ENCODE measurements around the gene NFKBIL1.
"Not testable (repeated sequence)": the region's sequence is repeated elsewhere in the genome, so short reads cannot be mapped to it uniquely, and the experiment has no call there.

The NFKBIL1 gene

DNA sequence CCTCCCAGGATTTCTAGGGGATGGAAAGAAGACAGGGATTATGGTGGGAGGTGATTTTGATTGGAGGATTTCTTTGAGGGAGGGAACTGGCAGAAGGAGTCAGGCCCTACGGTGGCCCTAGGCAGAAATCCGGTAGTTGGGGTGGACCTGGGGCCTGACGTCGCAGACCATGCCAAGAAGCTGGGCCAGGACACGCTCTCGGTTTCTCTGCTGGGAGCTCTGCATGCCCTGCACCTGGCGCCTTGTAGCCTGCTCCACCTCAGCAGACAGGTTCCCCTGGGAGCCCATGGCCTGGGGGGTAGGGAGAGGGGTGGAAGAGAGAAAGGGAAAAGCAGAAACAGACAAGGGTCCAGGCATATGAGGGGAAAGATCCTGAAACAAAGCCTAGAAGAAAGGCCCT lies 2.1 kb upstream of the NFKBIL1 start:
- H3K27ac Mint-ChIP-seq: no peak overlapping the region
- H3K36me3 Mint-ChIP-seq (ENCODE audit: low read depth): peaks cover 24% of the 10 kb centered on the region
- H3K9me3 Mint-ChIP-seq: no peaks in the 10 kb centered on the region
- no peak overlapping the region for H3K4me3 Mint-ChIP-seq
- H3K4me1 Mint-ChIP-seq (ENCODE audit: low read depth): peaks cover 66% of the 10 kb centered on the region
- no peaks in the 10 kb centered on the region for H3K27me3 Mint-ChIP-seq

DNA sequence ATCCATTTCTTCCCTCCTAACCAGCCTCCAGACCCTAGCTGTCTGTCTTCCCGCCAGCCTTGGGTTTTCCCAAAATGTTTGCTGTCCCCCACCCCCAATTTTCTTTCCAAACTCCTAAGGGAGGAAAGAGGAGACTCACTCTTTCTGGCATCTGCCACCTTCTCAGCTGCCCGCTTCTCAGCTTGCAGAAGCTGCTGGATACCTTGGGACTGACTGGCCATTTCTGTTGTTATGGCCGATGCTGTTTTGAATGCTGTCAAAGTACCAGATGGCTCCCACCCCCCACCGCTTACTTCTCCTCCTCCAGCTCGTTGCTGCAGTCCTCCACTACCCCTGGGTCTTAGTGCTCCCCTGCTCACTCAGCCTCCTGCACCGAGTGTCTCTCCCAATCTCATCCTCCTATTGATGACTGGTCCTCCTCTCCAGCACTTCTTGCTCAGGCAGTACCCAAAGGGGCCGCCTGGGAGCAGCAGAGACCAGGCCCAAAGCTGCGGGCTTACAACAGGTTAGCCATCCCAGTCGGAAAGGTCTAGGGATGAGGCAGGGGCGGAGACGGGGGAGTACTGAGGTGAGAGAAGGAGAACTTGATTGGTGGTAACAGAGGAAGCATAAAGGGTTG lies 960 bp upstream of the NFKBIL1 start, which contains the start of gene ATP6V1G2:
Gene ATP6V1G2 (minus strand): TSS at position 270 of the 619 bp plus-strand sequence. CDS start 49 bp downstream, at position 221.
- H3K27ac Mint-ChIP-seq: peak within 1 kb of the TSS; percentile 90
- no peaks in the 10 kb centered on the region for H3K27me3 Mint-ChIP-seq

DNA sequence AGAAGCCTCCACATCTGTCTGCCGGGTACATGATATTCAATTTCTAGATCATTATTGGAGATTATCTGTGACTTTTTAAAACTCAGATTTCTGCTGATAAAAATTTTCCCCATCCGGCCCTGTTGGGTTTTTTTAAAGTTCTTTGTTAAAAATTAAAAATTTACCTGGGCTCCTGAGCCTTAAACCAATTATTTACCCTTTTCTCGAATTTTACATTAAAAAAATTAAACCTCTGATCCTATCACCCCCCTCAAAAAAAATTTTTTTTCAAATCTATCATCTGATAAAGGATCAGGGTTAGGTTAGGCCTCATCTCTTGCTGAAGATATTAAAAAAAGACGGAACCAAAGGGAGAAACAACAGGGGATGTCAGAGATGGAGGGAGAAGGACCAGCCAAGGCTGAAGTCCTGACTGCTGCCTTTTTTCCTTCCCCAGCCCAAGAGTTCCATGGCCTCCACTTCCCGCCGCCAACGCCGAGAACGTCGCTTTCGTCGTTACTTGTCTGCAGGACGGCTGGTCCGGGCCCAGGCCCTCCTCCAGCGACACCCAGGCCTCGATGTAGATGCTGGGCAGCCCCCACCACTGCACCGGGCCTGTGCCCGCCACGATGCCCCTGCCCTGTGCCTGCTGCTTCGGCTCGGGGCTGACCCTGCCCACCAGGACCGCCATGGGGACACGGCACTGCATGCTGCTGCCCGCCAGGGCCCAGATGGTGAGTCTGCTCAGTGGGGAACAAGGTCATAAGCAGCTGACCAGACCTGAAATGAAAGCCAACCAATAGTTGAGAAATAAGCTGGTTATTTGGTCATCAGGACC lies 527 bp downstream of the NFKBIL1 start:
- H3K36me3 Mint-ChIP-seq (ENCODE audit: low read depth): peaks cover 20% of the 10 kb centered on the region

More for the DNA sequence above, 960 bp upstream of the NFKBIL1 start, which contains the start of gene ATP6V1G2:
- H3K4me1 Mint-ChIP-seq (ENCODE audit: low read depth): peaks cover 68% of the 10 kb centered on the region
- peaks cover 13% of the 10 kb centered on the region for H3K36me3 Mint-ChIP-seq (ENCODE audit: low read depth)
- no peaks in the 10 kb centered on the region for H3K9me3 Mint-ChIP-seq
- H3K4me3 Mint-ChIP-seq: peak within 1 kb of the TSS; percentile 85

DNA sequence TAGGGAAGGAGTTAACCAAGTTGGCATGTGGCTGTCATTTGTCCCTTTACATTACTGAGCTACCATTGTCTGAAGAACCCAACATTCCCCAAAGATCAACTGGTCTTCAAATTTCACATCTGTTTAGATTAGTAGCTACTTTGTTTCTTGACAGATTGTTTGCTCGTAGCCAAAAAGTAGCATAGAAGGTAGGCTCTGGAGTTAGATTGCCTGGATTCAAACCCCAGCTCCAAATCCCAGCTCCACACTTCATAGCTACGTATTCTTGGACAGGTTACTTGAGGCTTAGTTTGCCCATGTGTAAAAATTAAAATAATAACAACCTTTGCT lies 1.1 kb downstream of the NFKBIL1 start:
- H3K4me3 Mint-ChIP-seq: peak overlapping the region; percentile 85
- no peaks in the 10 kb centered on the region for H3K27me3 Mint-ChIP-seq
- H3K9me3 Mint-ChIP-seq: no peaks in the 10 kb centered on the region
- H3K4me1 Mint-ChIP-seq (ENCODE audit: low read depth): peaks cover 67% of the 10 kb centered on the region
- peak overlapping the region; percentile 61 for H3K27ac Mint-ChIP-seq
- H3K36me3 Mint-ChIP-seq (ENCODE audit: low read depth): peaks cover 25% of the 10 kb centered on the region

More for the DNA sequence above, 527 bp downstream of the NFKBIL1 start:
- Mint-ChIP-seq H3K27ac (peak overlapping the region; percentile 90), H3K4me1 (ENCODE audit: low read depth) (peaks cover 69% of the 10 kb centered on the region), H3K4me3 (peak overlapping the region; percentile 85), H3K9me3 (no peaks in the 10 kb centered on the region), H3K27me3 (no peaks in the 10 kb centered on the region)

GRCh38 chr6:31551371-31551770 lies 4.0 kb downstream of the NFKBIL1 start:
- H3K4me3 Mint-ChIP-seq: peak overlapping the region; percentile 41
- not testable (repeated sequence) for H3K27ac Mint-ChIP-seq

DNA sequence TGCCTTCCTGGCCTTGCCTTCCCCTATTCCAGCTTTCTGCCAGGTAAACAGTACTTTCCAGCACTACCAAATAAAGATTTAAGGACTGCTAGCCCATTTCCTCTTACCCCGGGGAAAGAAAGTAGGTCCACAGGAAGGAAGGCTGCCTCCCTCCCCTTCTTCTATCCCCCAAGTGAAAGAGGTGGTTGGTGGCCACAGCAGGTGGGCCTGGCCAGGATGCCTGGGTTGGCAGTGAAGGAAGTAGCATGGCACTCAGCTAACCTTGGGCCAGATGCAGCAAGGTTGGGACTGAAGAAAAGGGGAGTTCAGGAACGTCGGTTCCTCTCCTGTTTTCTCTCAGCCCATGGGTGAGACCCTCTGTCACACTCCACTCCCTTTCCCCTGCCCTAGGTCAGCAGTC lies 8.9 kb downstream of the NFKBIL1 start:
- Mint-ChIP-seq H3K27ac (peak overlapping the region; percentile 16), H3K4me3 (no peak overlapping the region)

More at GRCh38 chr6:31551371-31551770, 4.0 kb downstream of the NFKBIL1 start:
- Mint-ChIP-seq H3K36me3 (ENCODE audit: low read depth) (peaks cover 30% of the 10 kb centered on the region), H3K4me1 (ENCODE audit: low read depth) (peaks cover 75% of the 10 kb centered on the region)
- not testable (repeated sequence) for H3K27me3 Mint-ChIP-seq, H3K9me3 Mint-ChIP-seq

GRCh38 chr6:31557443-31558317 lies 10.3 kb downstream of the NFKBIL1 start:
- peaks cover 44% of the 10 kb centered on the region for H3K36me3 Mint-ChIP-seq (ENCODE audit: low read depth)
- H3K9me3 Mint-ChIP-seq: no peaks in the 10 kb centered on the region
- peaks cover 5% of the 10 kb centered on the region for H3K27me3 Mint-ChIP-seq
- H3K4me3 Mint-ChIP-seq: peak overlapping the region; percentile 20
- peak overlapping the region; percentile 98 for H3K27ac Mint-ChIP-seq
- H3K4me1 Mint-ChIP-seq (ENCODE audit: low read depth): peaks cover 81% of the 10 kb centered on the region

More for the DNA sequence above, 8.9 kb downstream of the NFKBIL1 start:
- H3K36me3 Mint-ChIP-seq (ENCODE audit: low read depth): peaks cover 41% of the 10 kb centered on the region
- peaks cover 78% of the 10 kb centered on the region for H3K4me1 Mint-ChIP-seq (ENCODE audit: low read depth)
- H3K9me3 Mint-ChIP-seq: no peaks in the 10 kb centered on the region
- H3K27me3 Mint-ChIP-seq: peaks cover 5% of the 10 kb centered on the region

DNA sequence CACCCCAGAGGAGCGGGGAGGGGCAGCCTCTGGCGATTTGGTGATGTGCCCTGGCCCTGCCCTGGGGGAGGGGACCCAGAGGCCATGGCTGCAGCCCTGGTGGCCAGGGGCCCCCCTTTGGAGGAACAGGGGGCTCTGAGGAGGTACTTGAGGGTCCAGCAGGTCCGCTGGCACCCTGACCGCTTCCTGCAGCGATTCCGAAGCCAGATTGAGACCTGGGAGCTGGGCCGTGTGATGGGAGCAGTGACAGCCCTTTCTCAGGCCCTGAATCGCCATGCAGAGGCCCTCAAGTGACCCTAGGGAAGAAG lies 10.9 kb downstream of the NFKBIL1 start:
- Mint-ChIP-seq H3K36me3 (ENCODE audit: low read depth) (peaks cover 42% of the 10 kb centered on the region), H3K27me3 (peaks cover 5% of the 10 kb centered on the region), H3K27ac (peak overlapping the region; percentile 98), H3K4me3 (peak overlapping the region; percentile 80), H3K9me3 (no peaks in the 10 kb centered on the region), H3K4me1 (ENCODE audit: low read depth) (peaks cover 84% of the 10 kb centered on the region)

GRCh38 chr6:31558631-31559500 lies 11.5 kb downstream of the NFKBIL1 start:
- Mint-ChIP-seq H3K36me3 (ENCODE audit: low read depth) (peaks cover 44% of the 10 kb centered on the region), H3K4me3 (peak overlapping the region; percentile 80)

DNA sequence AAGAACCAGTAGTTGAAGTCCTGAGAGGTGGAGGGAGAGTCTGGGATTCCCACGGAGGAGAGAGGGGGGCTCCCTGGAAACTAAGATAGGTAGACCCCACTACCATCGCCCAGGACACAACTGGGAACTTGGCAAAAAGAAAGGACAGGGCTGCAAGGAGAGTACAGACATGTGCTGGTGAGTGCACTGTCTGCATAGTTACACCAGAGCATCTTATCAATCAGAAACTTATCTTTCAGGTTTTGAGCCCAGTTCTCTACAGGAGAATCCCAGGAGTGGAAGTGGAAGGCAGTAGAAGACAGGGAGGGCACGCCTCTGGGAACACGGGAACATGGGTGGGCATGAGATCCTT lies 12.2 kb downstream of the NFKBIL1 start:
- Mint-ChIP-seq H3K27me3 (peaks cover 5% of the 10 kb centered on the region), H3K4me3 (peak overlapping the region; percentile 80), H3K27ac (peak overlapping the region; percentile 98), H3K9me3 (no peaks in the 10 kb centered on the region), H3K4me1 (ENCODE audit: low read depth) (peaks cover 87% of the 10 kb centered on the region), H3K36me3 (ENCODE audit: low read depth) (peaks cover 45% of the 10 kb centered on the region)

More at GRCh38 chr6:31558631-31559500, 11.5 kb downstream of the NFKBIL1 start:
- H3K9me3 Mint-ChIP-seq: no peaks in the 10 kb centered on the region
- peaks cover 89% of the 10 kb centered on the region for H3K4me1 Mint-ChIP-seq (ENCODE audit: low read depth)
- H3K27ac Mint-ChIP-seq: peak overlapping the region; percentile 98
- H3K27me3 Mint-ChIP-seq: peaks cover 5% of the 10 kb centered on the region

DNA sequence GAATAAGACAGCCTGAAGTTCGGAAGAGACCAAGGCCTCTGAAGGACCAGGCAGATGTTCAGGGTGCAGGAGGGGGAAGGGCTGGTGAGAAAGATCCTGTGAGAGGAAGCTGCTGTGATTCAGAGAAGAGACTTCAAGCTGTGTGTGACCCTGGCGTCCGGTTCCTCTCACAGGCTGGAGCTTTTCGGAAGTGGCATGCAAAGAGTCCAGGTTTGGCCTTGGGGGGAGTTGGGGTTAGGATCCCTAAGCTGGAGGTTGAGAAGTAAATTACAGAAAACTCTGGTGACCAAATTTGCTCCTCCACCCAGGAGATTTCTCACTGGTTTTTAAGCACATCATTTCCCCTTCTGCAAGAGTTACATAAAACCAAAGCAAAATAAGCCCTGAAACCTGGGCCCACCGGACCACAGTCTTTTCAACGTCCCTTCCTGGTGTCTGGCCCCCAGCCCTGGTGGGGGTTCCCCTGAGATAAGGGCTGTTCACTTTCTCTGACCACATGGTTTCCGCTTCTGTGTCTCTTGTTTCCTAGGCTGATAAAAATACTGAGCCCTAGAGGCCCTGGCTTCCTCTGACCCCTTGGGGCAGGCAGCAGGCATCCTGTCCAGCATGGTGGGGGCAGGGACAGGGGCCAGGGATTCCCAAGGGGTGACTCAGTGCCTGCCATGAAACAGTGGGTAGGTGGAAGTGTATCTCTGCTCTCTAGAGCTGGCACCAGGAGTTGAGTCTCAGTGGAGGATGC lies 12.7 kb downstream of the NFKBIL1 start:
- H3K27me3 Mint-ChIP-seq: peaks cover 5% of the 10 kb centered on the region
- H3K36me3 Mint-ChIP-seq (ENCODE audit: low read depth): peaks cover 47% of the 10 kb centered on the region

DNA sequence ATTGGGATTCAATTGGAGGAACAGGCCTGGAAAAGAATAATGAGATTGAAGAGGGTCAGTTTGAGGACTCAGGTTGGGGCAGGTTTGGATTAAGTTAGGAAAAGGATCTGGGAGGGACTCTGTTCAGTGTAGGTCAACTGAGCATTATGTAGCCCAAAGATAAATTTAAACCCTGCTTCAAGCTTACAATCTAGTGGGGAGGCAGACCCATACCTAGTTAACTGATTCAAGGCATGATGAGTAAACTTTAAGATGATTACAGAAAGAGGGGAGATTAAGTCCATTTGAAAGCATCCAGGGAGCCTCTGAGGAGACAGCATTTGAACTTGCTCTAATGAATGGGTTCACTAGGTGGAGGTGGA lies 13.3 kb downstream of the NFKBIL1 start:
- peaks cover 5% of the 10 kb centered on the region for H3K27me3 Mint-ChIP-seq
- H3K27ac Mint-ChIP-seq: peak overlapping the region; percentile 98
- peaks cover 92% of the 10 kb centered on the region for H3K4me1 Mint-ChIP-seq (ENCODE audit: low read depth)
- H3K36me3 Mint-ChIP-seq (ENCODE audit: low read depth): peaks cover 50% of the 10 kb centered on the region
- H3K9me3 Mint-ChIP-seq: no peaks in the 10 kb centered on the region
- peak overlapping the region; percentile 80 for H3K4me3 Mint-ChIP-seq

More for the DNA sequence above, 12.7 kb downstream of the NFKBIL1 start:
- Mint-ChIP-seq H3K9me3 (no peaks in the 10 kb centered on the region), H3K4me3 (peak overlapping the region; percentile 80), H3K27ac (peak overlapping the region; percentile 98), H3K4me1 (ENCODE audit: low read depth) (peaks cover 87% of the 10 kb centered on the region)

GRCh38 chr6:31567531-31568370 lies 20.3 kb downstream of the NFKBIL1 start:
- Mint-ChIP-seq H3K27me3 (no peaks in the 10 kb centered on the region), H3K27ac (peak overlapping the region; percentile 84), H3K4me3 (peak overlapping the region; percentile 70), H3K4me1 (ENCODE audit: low read depth) (peaks cover 93% of the 10 kb centered on the region), H3K9me3 (no peaks in the 10 kb centered on the region), H3K36me3 (ENCODE audit: low read depth) (peaks cover 25% of the 10 kb centered on the region)
